MM.1S (cell line): ENCODE results near the gene C1orf226.

Source experiments
- DNase-seq: peaks from one replicate; pipeline ENCODE4 v3.0.0-alpha.2; 2015
- H2AFZ ChIP-seq: fragments of 300-600 bp; sonication (generic); 2 replicates; pipeline ENCODE4 v1.6.0; 2016; ENCODE audit warnings: antibody characterized with exemption, low read length
- H3F3A ChIP-seq: fragments of 300-600 bp; sonication (generic); 2 replicates; pipeline ENCODE4 v1.6.1; 2016; ENCODE audit warnings: mild to moderate bottlenecking, antibody characterized with exemption, low read length, moderate library complexity, mixed read lengths; ENCODE audit not compliant: insufficient read depth
- H3K27ac ChIP-seq: fragments of 300-600 bp; sonication (generic); 2 replicates; pipeline ENCODE4 v1.5.1; 2016; ENCODE audit warnings: mild to moderate bottlenecking, low read length
- H3K27me3 ChIP-seq: fragments of 300-600 bp; sonication (generic); replicated peaks from 2 replicates; pipeline ENCODE4 v1.6.0; 2016; ENCODE audit warnings: low read length; ENCODE audit not compliant: insufficient read depth
- H3K36me3 ChIP-seq: fragments of 300-600 bp; sonication (generic); replicated peaks from 2 replicates; pipeline ENCODE4 v1.6.1; 2016; ENCODE audit warnings: mild to moderate bottlenecking, low read length, mixed read lengths; ENCODE audit not compliant: insufficient read depth
- H3K4me1 ChIP-seq: fragments of 300-600 bp; sonication (generic); 2 replicates; pipeline ENCODE4 v1.6.1; 2016; ENCODE audit warnings: low read length, mixed read lengths
- H3K4me2 ChIP-seq: fragments of 300-600 bp; sonication (generic); 2 replicates; pipeline ENCODE4 v1.6.0; 2016; ENCODE audit warnings: low read depth, low read length
- H3K4me3 ChIP-seq: fragments of 300-600 bp; sonication (generic); 2 replicates; pipeline ENCODE4 v1.5.1; 2016; ENCODE audit warnings: low read length, mixed read lengths
- H3K79me2 ChIP-seq: fragments of 300-600 bp; sonication (generic); 2 replicates; pipeline ENCODE4 v1.6.1; 2016; ENCODE audit warnings: mixed run types, low read length, mixed read lengths
- H3K9ac ChIP-seq: fragments of 300-600 bp; sonication (generic); 2 replicates; pipeline ENCODE4 v1.6.1; 2016; ENCODE audit warnings: low read length, mixed read lengths
- H3K9me2 ChIP-seq: fragments of 300-600 bp; sonication (generic); replicated peaks from 2 replicates; pipeline ENCODE4 v1.6.1; 2016; ENCODE audit warnings: mild to moderate bottlenecking, low read length, mixed read lengths; ENCODE audit not compliant: insufficient read depth
- H3K9me3 ChIP-seq: fragments of 300-600 bp; sonication (generic); replicated peaks from 2 replicates; pipeline ENCODE4 v1.6.1; 2016; ENCODE audit warnings: mild to moderate bottlenecking, low read length, mixed read lengths; ENCODE audit not compliant: insufficient read depth
- H4K20me1 ChIP-seq: fragments of 300-600 bp; sonication (generic); 2 replicates; pipeline ENCODE4 v1.6.1; 2016; ENCODE audit warnings: mild to moderate bottlenecking, low read length, moderate library complexity, mixed read lengths; ENCODE audit not compliant: insufficient read depth
- CTCF ChIP-seq: fragments of 300-600 bp; sonication (generic); IDR thresholded peaks from 2 replicates; pipeline ENCODE4 v1.5.1; 2016; ENCODE audit warnings: antibody characterized with exemption, low read length, mixed read lengths
- EZH2 ChIP-seq: fragments of 300-600 bp; sonication (generic); optimal IDR thresholded peaks from 2 replicates; pipeline ENCODE3; 2017; ENCODE audit warnings: low read depth, mild to moderate bottlenecking, antibody characterized with exemption, low read length, mixed read lengths
- EZH2phosphoT487 ChIP-seq: fragments of 300-600 bp; sonication (generic); IDR thresholded peaks from 2 replicates; pipeline ENCODE4 v1.6.1; 2018; ENCODE audit warnings: antibody characterized with exemption, low read length

The C1orf226 gene

GRCh38 chr1:162361349-162361748, 20.2 kb upstream of the C1orf226 start:
- DNase-seq, result no peak
- H3K27ac ChIP-seq, result no peak overlapping the region; the same call in 1 of the 2 replicates
- H2AFZ ChIP-seq, result no peak overlapping the region
- no peaks in the 10 kb centered on the region for H3K9me2 ChIP-seq
- no peak overlapping the region for H3K9ac ChIP-seq
- peaks cover 22% of the 10 kb centered on the region for H3K4me1 ChIP-seq
- no peak overlapping the region for H3K4me3 ChIP-seq
- no peak overlapping the region for H3K4me2 ChIP-seq
- H3K27me3 ChIP-seq, result no peaks in the 10 kb centered on the region
- H3F3A ChIP-seq, result no peaks in the 10 kb centered on the region
- no peaks in the 10 kb centered on the region for H3K36me3 ChIP-seq
- no peaks in the 10 kb centered on the region for H4K20me1 ChIP-seq
- no peaks in the 10 kb centered on the region for H3K79me2 ChIP-seq
- TF ChIP-seq EZH2 (no peak), CTCF (no peak), EZH2phosphoT487 (no peak)
- H3K9me3 ChIP-seq, result no peaks in the 10 kb centered on the region

- H3F3A ChIP-seq, result no peaks in the 10 kb centered on the region
- H3K36me3 ChIP-seq, result no peaks in the 10 kb centered on the region
- no peaks in the 10 kb centered on the region for H3K79me2 ChIP-seq
- H3K27me3 ChIP-seq, result no peaks in the 10 kb centered on the region
- no peaks in the 10 kb centered on the region for H4K20me1 ChIP-seq
- peaks cover 22% of the 10 kb centered on the region for H3K4me1 ChIP-seq
- no peak overlapping the region for H3K4me3 ChIP-seq
- H3K27ac ChIP-seq, result no peak overlapping the region
- TF ChIP-seq CTCF, result no peak
- no peak for TF ChIP-seq EZH2phosphoT487
- TF ChIP-seq EZH2, result no peak
- H3K4me2 ChIP-seq, result no peak overlapping the region
- no peak for DNase-seq
- no peaks in the 10 kb centered on the region for H3K9me2 ChIP-seq
- H2AFZ ChIP-seq, result no peak overlapping the region
- no peak overlapping the region for H3K9ac ChIP-seq
- H3K9me3 ChIP-seq, result no peaks in the 10 kb centered on the region
Measured at GRCh38 chr1:162363823-162364222, 17.7 kb upstream of the C1orf226 start.

- no peak for TF ChIP-seq EZH2phosphoT487
- TF ChIP-seq EZH2, result no peak
- no peak for TF ChIP-seq CTCF
- Histone ChIP-seq H4K20me1 (no peaks in the 10 kb centered on the region), H3K9ac (no peak overlapping the region), H3K36me3 (no peaks in the 10 kb centered on the region), H3K4me1 (peaks cover 18% of the 10 kb centered on the region), H3K9me2 (no peaks in the 10 kb centered on the region), H3K4me2 (no peak overlapping the region), H3F3A (no peaks in the 10 kb centered on the region), H3K9me3 (no peaks in the 10 kb centered on the region), H3K4me3 (no peak overlapping the region), H2AFZ (no peak overlapping the region), H3K79me2 (no peaks in the 10 kb centered on the region), H3K27ac (no peak overlapping the region), H3K27me3 (no peaks in the 10 kb centered on the region)
- no peak for DNase-seq
Measured at GRCh38 chr1:162364498-162364897, 17.0 kb upstream of the C1orf226 start.
